ENCODE data around the gene ATRNL1.

GRCh38 chr10:115593060-115593459 lies 499.9 kb downstream of the ATRNL1 start:
- no peak for TF ChIP-seq POLR2AphosphoS5 (IDR thresholded peaks at IDR 0.05; ENCODE audit: low read depth, low read length)
- no peak for TF ChIP-seq CTCF (IDR thresholded peaks at IDR 0.05 in 2 of 3, conservative IDR thresholded peaks at IDR 0.05 in 1 of 3; ENCODE audit: borderline replicate concordance in 1 of 3, insufficient read depth in 1 of 3, low read depth in 2 of 3, low read length in 2 of 3)
- no peak for TF ChIP-seq EZH2phosphoT487 (IDR thresholded peaks at IDR 0.05; ENCODE audit: borderline replicate concordance)
- TF ChIP-seq POLR2A (IDR thresholded peaks at IDR 0.05; ENCODE audit: borderline replicate concordance, extremely low read depth, insufficient read depth, insufficient read length): no peak
- no peak for TF ChIP-seq CEBPB (IDR thresholded peaks at IDR 0.05; ENCODE audit: low read depth)
- TF ChIP-seq SIN3A (IDR thresholded peaks at IDR 0.05; ENCODE audit: low read depth): no peak
- TF ChIP-seq SP1 (IDR thresholded peaks at IDR 0.05; ENCODE audit: low read depth): no peak
- no peak for TF ChIP-seq REST (IDR thresholded peaks at IDR 0.05; ENCODE audit: low read depth)
- TF ChIP-seq ZFX (IDR thresholded peaks at IDR 0.05): no peak
- no peak for TF ChIP-seq RAD21 (IDR thresholded peaks at IDR 0.05; ENCODE audit: low read depth)
- TF ChIP-seq EGR1 (IDR thresholded peaks at IDR 0.05; ENCODE audit: low read depth): no peak
- TF ChIP-seq YY1 (IDR thresholded peaks at IDR 0.05; ENCODE audit: extremely low read depth, insufficient replicate concordance, low read depth, low read length): no peak
- TF ChIP-seq EZH2 (IDR thresholded peaks at IDR 0.05): no peak
- no peak for TF ChIP-seq CBX3 (IDR thresholded peaks at IDR 0.05; ENCODE audit: low read depth)
